Glutamatergic neuron (in vitro differentiated cells): ENCODE measurements around the gene C17orf58. TPM values are rescaled to one million over a fixed set of nuclear protein-coding genes. Genes with fewer than 3 reads are reported as not detected.

Experiments
- DNase-seq: peaks from one replicate; pipeline ENCODE4 v3.0.0; 2022
- H3K27ac Mint-ChIP-seq: one replicate; pipeline ENCODE4 v1.8.0; 2020; ENCODE audit warnings: mild to moderate bottlenecking, mixed read lengths, inconsistent platforms; ENCODE audit not compliant: unreplicated experiment
- H3K27me3 Mint-ChIP-seq: one replicate; pipeline ENCODE4 v1.8.0; 2020; ENCODE audit warnings: mild to moderate bottlenecking, moderate library complexity, mixed read lengths, inconsistent platforms; ENCODE audit not compliant: unreplicated experiment
- H3K36me3 Mint-ChIP-seq: one replicate; pipeline ENCODE4 v1.8.0; 2020; ENCODE audit warnings: mild to moderate bottlenecking, mixed read lengths, inconsistent platforms; ENCODE audit not compliant: unreplicated experiment
- H3K4me1 Mint-ChIP-seq: one replicate; pipeline ENCODE4 v1.8.0; 2020; ENCODE audit warnings: mild to moderate bottlenecking, low read depth, mixed read lengths, inconsistent platforms; ENCODE audit not compliant: unreplicated experiment
- H3K4me3 Mint-ChIP-seq: one replicate; pipeline ENCODE4 v1.8.0; 2020; ENCODE audit warnings: mild to moderate bottlenecking, mixed read lengths, inconsistent platforms; ENCODE audit not compliant: unreplicated experiment
- H3K9me3 Mint-ChIP-seq: one replicate; pipeline ENCODE4 v1.8.0; 2020; ENCODE audit warnings: mild to moderate bottlenecking, moderate library complexity, mixed read lengths, inconsistent platforms; ENCODE audit not compliant: unreplicated experiment
- CTCF ChIP-seq: fragments of 200-600 bp; sonication (generic); IDR thresholded peaks from one replicate; pipeline ENCODE4 v1.5.0; 2021; ENCODE audit not compliant: partially characterized antibody, unreplicated experiment
- total RNA-seq: library from RNA; stranded (reverse); fragmentation: NEBNext Ultra II Directional; extraction: Animal tissue kit (Norgen Biotek cat#: 25700); gene quantifications from one replicate; pipeline ENCODE4 v1.2.1, GENCODE V29; 2021; ENCODE audit not compliant: unreplicated experiment

Gene C17orf58
- total RNA-seq, 1 donor from 2014 or later, result 9.9 TPM

- Mint-ChIP-seq H3K27me3 (peaks cover 11% of the 10 kb centered on the region), H3K36me3 (no peaks in the 10 kb centered on the region), H3K27ac (no peak overlapping the region), H3K9me3 (peaks cover 7% of the 10 kb centered on the region), H3K4me1 (peaks cover 16% of the 10 kb centered on the region), H3K4me3 (peak overlapping the region; percentile 38)
- TF ChIP-seq CTCF, result no peak
- DNase-seq, result no peak
These were observed 2.2 kb upstream of the C17orf58 start for GRCh38 chr17:67998466-67998865.

- H3K9me3 Mint-ChIP-seq, result peaks cover 12% of the 10 kb centered on the region
- DNase-seq, result peak; percentile 44
- H3K27ac Mint-ChIP-seq, result no peak overlapping the region
- no peaks in the 10 kb centered on the region for H3K36me3 Mint-ChIP-seq
- peaks cover 15% of the 10 kb centered on the region for H3K27me3 Mint-ChIP-seq
- peaks cover 16% of the 10 kb centered on the region for H3K4me1 Mint-ChIP-seq
- TF ChIP-seq CTCF, result no peak
- H3K4me3 Mint-ChIP-seq, result peak overlapping the region; percentile 99
These were observed 552 bp downstream of the C17orf58 start for GRCh38 chr17:67995570-67996263.

GRCh38 chr17:67994817-67995569 is 1.3 kb downstream of the C17orf58 start:
- H3K4me3 Mint-ChIP-seq, result peak overlapping the region; percentile 99
- DNase-seq, result no peak
- H3K27ac Mint-ChIP-seq, result peak overlapping the region; percentile 77
- H3K4me1 Mint-ChIP-seq, result peaks cover 16% of the 10 kb centered on the region
- no peak for TF ChIP-seq CTCF
- H3K9me3 Mint-ChIP-seq, result peaks cover 12% of the 10 kb centered on the region
- H3K36me3 Mint-ChIP-seq, result no peaks in the 10 kb centered on the region
- peaks cover 15% of the 10 kb centered on the region for H3K27me3 Mint-ChIP-seq

- Mint-ChIP-seq H3K27ac (peak overlapping the region; percentile 77), H3K36me3 (no peaks in the 10 kb centered on the region), H3K4me3 (peak overlapping the region; percentile 99), H3K27me3 (peaks cover 15% of the 10 kb centered on the region), H3K9me3 (peaks cover 12% of the 10 kb centered on the region), H3K4me1 (peaks cover 16% of the 10 kb centered on the region)
- DNase-seq, result no peak
- TF ChIP-seq CTCF, result no peak
These were observed 2.3 kb downstream of the C17orf58 start for GRCh38 chr17:67993998-67994361.
